ENCODE data around the gene ACAA1.

DNA sequence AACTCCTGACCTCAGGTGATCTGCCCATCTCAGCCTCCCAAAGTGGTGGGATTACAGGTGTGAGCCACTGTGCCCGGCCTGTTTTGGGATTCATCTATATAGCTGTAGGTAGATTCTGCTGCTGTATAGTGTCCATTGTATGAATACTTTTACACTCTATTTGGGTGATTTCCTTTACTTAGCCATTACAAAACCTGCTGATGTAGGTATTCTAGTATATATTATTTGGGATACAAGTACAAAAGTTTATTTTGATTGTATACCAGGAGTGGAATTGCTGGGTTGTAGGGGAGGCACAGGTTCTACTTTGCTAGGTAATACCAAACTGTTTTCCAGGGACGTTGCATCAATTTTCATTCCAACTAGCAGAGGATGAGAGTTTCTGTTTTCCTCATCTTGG is 18.9 kb upstream of the ACAA1 start:
- TF ChIP-seq GATA2 (IDR thresholded peaks at IDR 0.05; ENCODE audit: low read depth, low read length) (no peak), GATA3 (IDR thresholded peaks at IDR 0.05; ENCODE audit: low read depth, low read length) (no peak)

All from SH-SY5Y (cell line).